Measurements from ENCODE around the gene PPFIBP1. TPM values are rescaled to one million over a fixed set of nuclear protein-coding genes. Genes with fewer than 3 reads are reported as not detected.

PPFIBP1 gene
- total RNA-seq, 1 donor from 2014 or later = 184 TPM

DNA sequence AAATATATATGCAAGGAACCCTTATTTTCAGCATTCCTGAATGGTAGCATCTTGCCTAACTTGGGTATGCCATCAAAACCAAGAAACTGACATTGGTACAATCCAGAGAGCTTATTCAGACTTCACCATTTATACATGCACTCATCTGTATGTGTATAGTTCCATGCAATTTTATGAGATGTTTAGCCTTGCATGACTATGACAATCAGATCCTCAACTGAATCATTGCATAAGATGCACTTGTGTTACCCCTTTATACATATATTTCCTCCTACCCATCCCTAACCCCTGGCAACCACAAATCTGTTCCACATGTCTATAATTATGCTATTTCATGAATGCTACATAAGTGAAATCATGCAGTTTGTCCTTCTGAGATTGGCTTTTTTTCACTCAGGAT, 37.0 kb upstream of the PPFIBP1 start:
- TF ChIP-seq, protein P1, sequence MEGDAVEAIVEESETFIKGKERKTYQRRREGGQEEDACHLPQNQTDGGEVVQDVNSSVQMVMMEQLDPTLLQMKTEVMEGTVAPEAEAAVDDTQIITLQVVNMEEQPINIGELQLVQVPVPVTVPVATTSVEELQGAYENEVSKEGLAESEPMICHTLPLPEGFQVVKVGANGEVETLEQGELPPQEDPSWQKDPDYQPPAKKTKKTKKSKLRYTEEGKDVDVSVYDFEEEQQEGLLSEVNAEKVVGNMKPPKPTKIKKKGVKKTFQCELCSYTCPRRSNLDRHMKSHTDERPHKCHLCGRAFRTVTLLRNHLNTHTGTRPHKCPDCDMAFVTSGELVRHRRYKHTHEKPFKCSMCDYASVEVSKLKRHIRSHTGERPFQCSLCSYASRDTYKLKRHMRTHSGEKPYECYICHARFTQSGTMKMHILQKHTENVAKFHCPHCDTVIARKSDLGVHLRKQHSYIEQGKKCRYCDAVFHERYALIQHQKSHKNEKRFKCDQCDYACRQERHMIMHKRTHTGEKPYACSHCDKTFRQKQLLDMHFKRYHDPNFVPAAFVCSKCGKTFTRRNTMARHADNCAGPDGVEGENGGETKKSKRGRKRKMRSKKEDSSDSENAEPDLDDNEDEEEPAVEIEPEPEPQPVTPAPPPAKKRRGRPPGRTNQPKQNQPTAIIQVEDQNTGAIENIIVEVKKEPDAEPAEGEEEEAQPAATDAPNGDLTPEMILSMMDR (IDR thresholded peaks at IDR 0.05; ENCODE audit: unreplicated experiment) = no peak

DNA sequence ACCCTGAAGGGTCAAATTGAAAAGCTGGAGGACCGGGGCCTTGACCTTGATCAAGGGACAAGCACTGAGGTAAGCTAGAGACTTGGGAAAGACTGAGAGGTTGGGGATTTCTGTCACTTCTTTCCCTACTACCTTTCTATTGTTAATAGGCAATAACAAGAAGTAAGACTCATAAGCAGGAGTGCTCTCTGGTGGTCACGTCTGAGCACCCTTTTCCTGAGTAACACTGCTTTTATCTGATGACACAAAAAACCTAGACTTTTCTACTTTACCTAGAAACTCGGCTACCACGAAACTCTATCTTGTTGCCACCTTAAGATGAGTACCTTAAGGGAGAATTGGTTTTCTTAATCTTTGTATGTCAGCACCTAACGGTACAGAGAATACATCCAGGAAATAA, 35.5 kb upstream of the PPFIBP1 start:
- TF ChIP-seq, protein P1 (IDR thresholded peaks at IDR 0.05; ENCODE audit: unreplicated experiment) = no peak
- H3K27me3 Mint-ChIP-seq (ENCODE audit: unreplicated experiment) = no peaks in the 10 kb centered on the region
- H3K27ac Mint-ChIP-seq (ENCODE audit: unreplicated experiment) = no peak overlapping the region
- no peaks in the 10 kb centered on the region for H3K36me3 Mint-ChIP-seq (ENCODE audit: low read depth, unreplicated experiment)
- no peaks in the 10 kb centered on the region for H3K4me1 Mint-ChIP-seq (ENCODE audit: unreplicated experiment)
- no peak for DNase-seq (ENCODE audit: low spot score)
- H3K4me3 Mint-ChIP-seq (ENCODE audit: unreplicated experiment) = no peak overlapping the region
- no peaks in the 10 kb centered on the region for H3K9me3 Mint-ChIP-seq (ENCODE audit: unreplicated experiment)

More for the DNA sequence above, 37.0 kb upstream of the PPFIBP1 start:
- Mint-ChIP-seq H3K9me3 (ENCODE audit: unreplicated experiment) (no peaks in the 10 kb centered on the region), H3K27ac (ENCODE audit: unreplicated experiment) (no peak overlapping the region), H3K4me1 (ENCODE audit: unreplicated experiment) (no peaks in the 10 kb centered on the region), H3K4me3 (ENCODE audit: unreplicated experiment) (no peak overlapping the region), H3K36me3 (ENCODE audit: low read depth, unreplicated experiment) (no peaks in the 10 kb centered on the region), H3K27me3 (ENCODE audit: unreplicated experiment) (no peaks in the 10 kb centered on the region)
- no peak for DNase-seq (ENCODE audit: low spot score)

DNA sequence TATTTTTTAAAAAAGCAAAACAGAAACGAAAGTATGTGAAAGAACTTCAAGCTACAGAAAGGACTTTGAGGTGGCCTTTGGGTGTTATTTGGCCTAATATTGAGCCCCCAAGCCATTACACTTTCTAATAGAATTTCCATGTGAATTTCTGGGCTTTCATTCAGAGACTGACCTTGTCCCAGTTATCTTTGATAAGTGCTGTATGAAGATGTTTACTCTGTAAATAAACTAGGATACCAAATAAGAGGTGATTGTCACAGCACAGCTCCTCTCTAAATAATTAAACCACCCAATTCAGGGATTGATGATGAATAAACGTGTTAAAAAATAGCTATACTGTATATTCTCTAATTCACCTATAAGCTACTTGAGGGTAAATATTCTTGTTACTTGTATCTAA, 32.8 kb upstream of the PPFIBP1 start:
- Mint-ChIP-seq H3K4me1 (ENCODE audit: unreplicated experiment) (peaks cover 8% of the 10 kb centered on the region), H3K4me3 (ENCODE audit: unreplicated experiment) (no peak overlapping the region), H3K9me3 (ENCODE audit: unreplicated experiment) (no peaks in the 10 kb centered on the region), H3K36me3 (ENCODE audit: low read depth, unreplicated experiment) (no peaks in the 10 kb centered on the region), H3K27me3 (ENCODE audit: unreplicated experiment) (no peaks in the 10 kb centered on the region), H3K27ac (ENCODE audit: unreplicated experiment) (no peak overlapping the region)
- no peak for DNase-seq (ENCODE audit: low spot score)
- TF ChIP-seq, protein P1 (IDR thresholded peaks at IDR 0.05; ENCODE audit: unreplicated experiment) = no peak

DNA sequence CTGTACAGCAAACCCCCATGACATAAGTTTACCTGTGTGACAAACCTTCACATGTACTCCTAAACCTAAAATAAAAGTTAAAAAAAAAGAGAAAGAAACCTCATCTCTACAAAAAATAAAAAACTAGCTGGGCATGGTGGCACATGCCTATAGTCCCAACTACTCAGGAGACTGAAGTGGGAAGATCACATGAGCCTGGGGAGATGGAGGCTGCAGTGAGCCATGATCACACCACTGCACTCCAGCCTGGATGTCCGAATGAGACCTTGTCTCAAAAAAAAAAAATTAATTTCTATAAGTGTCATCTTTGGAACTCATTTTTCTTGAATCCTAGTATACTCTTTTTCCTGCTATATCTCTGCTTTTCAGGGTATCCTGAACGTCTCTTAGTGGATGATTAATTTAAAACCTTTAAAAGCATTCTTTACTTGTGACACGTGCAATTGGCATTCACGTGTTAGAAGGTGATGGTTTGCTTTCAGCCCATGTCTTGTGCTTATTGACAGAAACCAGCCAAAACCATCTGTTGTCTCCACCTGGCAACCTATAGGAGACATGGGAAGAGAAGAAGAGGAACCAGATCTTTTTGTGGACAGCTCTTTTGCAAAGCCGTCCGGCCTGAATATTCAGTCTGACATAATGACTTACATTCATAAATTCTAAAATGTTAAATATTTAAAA, 30.6 kb upstream of the PPFIBP1 start:
- H3K27ac Mint-ChIP-seq (ENCODE audit: unreplicated experiment) = no peak overlapping the region
- TF ChIP-seq, protein P1 (IDR thresholded peaks at IDR 0.05; ENCODE audit: unreplicated experiment) = no peak

DNA sequence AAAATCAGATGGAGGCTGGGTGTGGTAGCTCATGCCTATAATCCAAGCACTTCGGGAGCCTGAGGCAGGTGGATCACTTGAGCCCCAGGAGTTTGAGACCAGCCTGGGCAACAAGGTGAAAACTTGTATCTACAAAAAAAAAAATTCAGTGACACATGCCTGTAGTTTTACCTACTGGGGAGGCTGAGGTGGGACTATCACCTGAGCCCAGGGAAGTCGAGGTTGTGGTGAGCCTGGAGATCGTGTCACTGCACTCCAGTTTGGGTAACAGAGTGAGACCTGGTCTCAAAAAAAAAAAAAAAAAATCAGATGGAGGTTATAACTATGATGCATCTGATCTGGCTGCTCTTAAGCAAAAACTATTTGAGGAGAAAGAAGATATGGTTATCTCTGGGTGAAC, 26.6 kb upstream of the PPFIBP1 start:
- no peak overlapping the region for H3K4me3 Mint-ChIP-seq (ENCODE audit: unreplicated experiment)
- H3K9me3 Mint-ChIP-seq (ENCODE audit: unreplicated experiment) = no peaks in the 10 kb centered on the region
- TF ChIP-seq, protein P1 (IDR thresholded peaks at IDR 0.05; ENCODE audit: unreplicated experiment) = no peak
- H3K4me1 Mint-ChIP-seq (ENCODE audit: unreplicated experiment) = peaks cover 13% of the 10 kb centered on the region
- DNase-seq (ENCODE audit: low spot score) = no peak
- no peak overlapping the region for H3K27ac Mint-ChIP-seq (ENCODE audit: unreplicated experiment)
- H3K36me3 Mint-ChIP-seq (ENCODE audit: low read depth, unreplicated experiment) = no peaks in the 10 kb centered on the region
- no peaks in the 10 kb centered on the region for H3K27me3 Mint-ChIP-seq (ENCODE audit: unreplicated experiment)

More for the DNA sequence above, 30.6 kb upstream of the PPFIBP1 start:
- H3K9me3 Mint-ChIP-seq (ENCODE audit: unreplicated experiment) = no peaks in the 10 kb centered on the region
- H3K4me3 Mint-ChIP-seq (ENCODE audit: unreplicated experiment) = no peak overlapping the region
- no peak for DNase-seq (ENCODE audit: low spot score)
- peaks cover 13% of the 10 kb centered on the region for H3K4me1 Mint-ChIP-seq (ENCODE audit: unreplicated experiment)
- H3K27me3 Mint-ChIP-seq (ENCODE audit: unreplicated experiment) = no peaks in the 10 kb centered on the region
- H3K36me3 Mint-ChIP-seq (ENCODE audit: low read depth, unreplicated experiment) = no peaks in the 10 kb centered on the region
